Measurements from ENCODE around the gene ABAT. TPM values are rescaled to one million over a fixed set of nuclear protein-coding genes. Genes with fewer than 3 reads are reported as not detected.

Gene ABAT
- total RNA-seq, 2 experiments from 2014 or later, result 4.1 to 4.4 TPM

DNA sequence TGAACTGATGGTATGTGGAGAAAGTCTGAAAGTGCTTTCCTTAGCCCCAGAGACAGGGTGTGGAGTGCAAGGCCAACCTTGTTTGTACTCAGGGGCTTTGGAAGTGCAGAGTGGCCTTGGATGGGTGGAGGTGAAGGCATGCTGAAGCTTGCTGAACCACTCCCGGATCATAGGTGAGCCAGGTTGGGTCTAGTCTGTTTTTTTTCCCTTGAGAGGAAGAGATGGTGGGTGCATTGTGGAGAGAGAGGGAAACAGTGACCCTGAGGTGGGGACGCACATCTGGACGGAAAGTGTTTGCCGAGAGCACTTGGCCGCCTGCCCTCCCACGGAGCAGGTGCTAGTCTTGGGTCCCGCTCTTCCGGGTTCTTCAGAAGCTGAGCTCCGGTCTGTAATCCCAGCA, 12.5 kb downstream of the ABAT start:
- POLR2A ChIA-PET, result no interaction called here
- H3K4me3 Mint-ChIP-seq, result no peak overlapping the region
- no peak for ATAC-seq (ENCODE audit: poor library complexity)
- CTCF ChIA-PET, result no interaction called here
- no peaks in the 10 kb centered on the region for H3K4me1 ChIP-seq (ENCODE audit: insufficient read depth, low read length)
- H3K4me3 ChIP-seq (ENCODE audit: low read length), result no peak overlapping the region
- H3K9me3 ChIP-seq (ENCODE audit: control insufficient read depth in 1 of 2, insufficient read depth in 1 of 2, low read length in 2 of 2), result peaks cover 11 to 20% of the 10 kb centered on the region in 2 experiments
- no peak for DNase-seq
- H3K27me3 Mint-ChIP-seq, result no peaks in the 10 kb centered on the region
- intact Hi-C loops (cut with DNase I, micrococcal nuclease), result no loop called here
- H3K36me3 ChIP-seq (ENCODE audit: insufficient read depth, low read length), result no peaks in the 10 kb centered on the region
- H3K4me1 Mint-ChIP-seq (ENCODE audit: low read depth), result no peaks in the 10 kb centered on the region
- no peak overlapping the region for H3K27ac ChIP-seq (ENCODE audit: low read depth in 1 of 2, low read length in 2 of 2)
- peaks cover 41% of the 10 kb centered on the region for H3K36me3 Mint-ChIP-seq (ENCODE audit: low read depth)
- H3K27ac Mint-ChIP-seq, result no peak overlapping the region
- H3K9me3 Mint-ChIP-seq, result peaks cover 8% of the 10 kb centered on the region
- no peak for TF ChIP-seq CTCF (IDR thresholded peaks at IDR 0.05)
- no peaks in the 10 kb centered on the region for H3K27me3 ChIP-seq (ENCODE audit: control insufficient read depth in 1 of 2, insufficient read depth in 2 of 2, low read length in 2 of 2)

DNA sequence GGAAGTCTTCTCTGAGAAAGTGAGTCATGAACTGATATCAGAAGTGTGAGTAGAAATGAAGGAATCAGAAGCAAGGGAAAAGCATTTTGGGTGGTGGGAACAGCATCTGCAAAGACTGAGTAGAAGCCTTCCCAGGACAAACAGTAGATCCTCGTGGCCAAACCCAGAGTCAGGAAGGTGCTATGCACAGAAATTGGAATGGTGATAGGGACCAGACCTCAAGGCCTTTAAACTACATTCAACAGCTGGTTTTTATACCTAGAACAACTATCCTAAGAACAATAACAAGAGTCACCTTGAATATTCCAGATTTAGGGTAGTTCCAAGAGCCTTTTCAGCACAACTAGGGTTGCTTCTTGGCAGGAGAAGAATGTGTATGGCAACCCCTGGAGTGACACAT, 15.3 kb downstream of the ABAT start:
- H3K4me3 ChIP-seq (ENCODE audit: low read length), result no peak overlapping the region
- Mint-ChIP-seq H3K36me3 (ENCODE audit: low read depth) (peaks cover 38% of the 10 kb centered on the region), H3K4me3 (no peak overlapping the region), H3K9me3 (peaks cover 8% of the 10 kb centered on the region), H3K27me3 (no peaks in the 10 kb centered on the region), H3K4me1 (ENCODE audit: low read depth) (no peaks in the 10 kb centered on the region), H3K27ac (no peak overlapping the region)
- H3K27ac ChIP-seq (ENCODE audit: low read depth in 1 of 2, low read length in 2 of 2), result no peak overlapping the region
- H3K9me3 ChIP-seq (ENCODE audit: control insufficient read depth in 1 of 2, insufficient read depth in 1 of 2, low read length in 2 of 2), result peaks cover 11 to 20% of the 10 kb centered on the region in 2 experiments
- ATAC-seq (ENCODE audit: poor library complexity) (no peak), DNase-seq (no peak)
- no peaks in the 10 kb centered on the region for H3K4me1 ChIP-seq (ENCODE audit: insufficient read depth, low read length)
- no peaks in the 10 kb centered on the region for H3K36me3 ChIP-seq (ENCODE audit: insufficient read depth, low read length)
- no peak for TF ChIP-seq CTCF (IDR thresholded peaks at IDR 0.05)
- intact Hi-C loops (cut with DNase I, micrococcal nuclease), result no loop called here
- H3K27me3 ChIP-seq (ENCODE audit: control insufficient read depth in 1 of 2, insufficient read depth in 2 of 2, low read length in 2 of 2), result no peaks in the 10 kb centered on the region
- CTCF ChIA-PET, result no interaction called here
- POLR2A ChIA-PET, result no interaction called here

- DNase-seq (no peak), ATAC-seq (ENCODE audit: poor library complexity) (no peak)
- Mint-ChIP-seq H3K9me3 (peaks cover 8% of the 10 kb centered on the region), H3K27ac (no peak overlapping the region), H3K27me3 (no peaks in the 10 kb centered on the region), H3K4me3 (no peak overlapping the region), H3K4me1 (ENCODE audit: low read depth) (no peaks in the 10 kb centered on the region), H3K36me3 (ENCODE audit: low read depth) (peaks cover 27% of the 10 kb centered on the region)
- H3K4me1 ChIP-seq (ENCODE audit: insufficient read depth, low read length), result no peaks in the 10 kb centered on the region
- no peak overlapping the region for H3K27ac ChIP-seq (ENCODE audit: low read depth in 1 of 2, low read length in 2 of 2)
- H3K27me3 ChIP-seq (ENCODE audit: control insufficient read depth in 1 of 2, insufficient read depth in 2 of 2, low read length in 2 of 2), result no peaks in the 10 kb centered on the region
- no peaks in the 10 kb centered on the region for H3K36me3 ChIP-seq (ENCODE audit: insufficient read depth, low read length)
- ChIA-PET CTCF (no interaction called here), POLR2A (no interaction called here)
- H3K4me3 ChIP-seq (ENCODE audit: low read length), result no peak overlapping the region
- intact Hi-C loops (cut with DNase I, micrococcal nuclease), result no loop called here
- no peak for TF ChIP-seq CTCF (IDR thresholded peaks at IDR 0.05)
- peaks cover 11 to 20% of the 10 kb centered on the region in 2 experiments for H3K9me3 ChIP-seq (ENCODE audit: control insufficient read depth in 1 of 2, insufficient read depth in 1 of 2, low read length in 2 of 2)
Measured at GRCh38 chr16:8691728-8692127, 17.3 kb downstream of the ABAT start.
